AML-193 (cell line): ENCODE data around the gene WEE2.
"Not testable (repeated sequence)": the region's sequence is repeated elsewhere in the genome, so short reads cannot be mapped to it uniquely, and the experiment has no call there.

ENCODE experiments used
- DNase-seq, 2 experiments: peaks; one replicate each; lab custom pipeline; 2025; lab: John Stamatoyannopoulos, UW

The WEE2 gene

GRCh38 chr7:141714571-141714970 lies 6.4 kb downstream of the WEE2 start:
- no peak for DNase-seq

DNA sequence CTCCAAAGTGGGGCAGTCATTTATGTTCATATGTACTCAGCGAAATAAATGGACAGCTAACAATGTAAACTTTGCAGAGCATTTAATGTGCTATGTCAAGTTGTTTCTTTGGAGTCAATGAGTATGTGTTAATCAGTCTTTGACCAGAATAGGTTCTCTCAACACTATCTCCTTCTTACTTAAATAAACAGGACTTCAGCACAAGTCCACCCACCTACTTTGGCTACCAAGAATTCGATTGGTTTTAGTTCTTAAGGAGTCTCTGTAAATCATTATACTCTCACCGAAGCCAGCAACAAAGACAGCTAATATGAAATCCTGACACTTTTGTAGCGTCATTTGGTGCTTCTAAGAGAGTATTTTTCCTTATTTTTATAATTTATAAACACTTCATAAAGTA lies 6.9 kb downstream of the WEE2 start:
- no peak for DNase-seq

- DNase-seq = no peak
These were observed 7.9 kb downstream of the WEE2 start for GRCh38 chr7:141715794-141716689.

DNA sequence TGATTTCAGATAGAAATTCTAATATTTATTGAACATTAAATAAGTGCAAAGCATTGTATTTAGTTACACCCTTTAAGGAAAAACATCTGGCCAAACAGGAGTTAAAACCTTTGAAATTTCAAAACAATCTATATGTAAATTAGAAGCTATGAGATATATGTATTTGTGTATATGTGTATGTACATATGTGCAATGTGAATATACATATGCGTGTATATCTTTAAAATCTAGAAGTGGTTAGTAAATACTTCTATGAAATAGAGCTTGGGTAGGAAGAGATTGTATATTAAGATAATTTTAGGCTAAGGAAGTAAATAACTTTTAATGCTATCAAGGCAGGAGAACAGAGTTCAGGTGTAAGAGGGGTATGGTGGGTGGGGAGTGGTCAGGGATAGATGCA lies 9.3 kb downstream of the WEE2 start:
- DNase-seq = no peak

DNA sequence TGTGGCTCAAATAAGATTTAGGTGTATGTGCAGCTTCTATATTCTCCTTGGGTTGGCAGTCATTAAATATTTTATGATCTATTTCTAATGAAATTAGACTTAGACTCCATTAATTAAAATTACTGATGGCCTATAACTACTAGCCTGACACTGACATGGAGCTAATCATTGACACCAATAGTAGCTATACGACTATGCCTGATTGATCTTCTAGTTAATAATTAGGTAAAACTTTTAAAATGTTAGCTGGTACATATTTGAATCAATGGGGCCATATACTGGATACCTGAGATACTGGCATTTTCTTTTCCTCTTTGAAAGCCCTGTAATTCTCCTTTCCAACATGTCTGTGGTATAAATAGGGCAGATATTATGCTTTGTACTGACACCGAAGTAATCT lies 14.4 kb downstream of the WEE2 start:
- no peak for DNase-seq

GRCh38 chr7:141729020-141729419 lies 20.9 kb downstream of the WEE2 start:
- DNase-seq = no peak

GRCh38 chr7:141731476-141732149 lies 23.5 kb downstream of the WEE2 start:
- DNase-seq = no peak

DNA sequence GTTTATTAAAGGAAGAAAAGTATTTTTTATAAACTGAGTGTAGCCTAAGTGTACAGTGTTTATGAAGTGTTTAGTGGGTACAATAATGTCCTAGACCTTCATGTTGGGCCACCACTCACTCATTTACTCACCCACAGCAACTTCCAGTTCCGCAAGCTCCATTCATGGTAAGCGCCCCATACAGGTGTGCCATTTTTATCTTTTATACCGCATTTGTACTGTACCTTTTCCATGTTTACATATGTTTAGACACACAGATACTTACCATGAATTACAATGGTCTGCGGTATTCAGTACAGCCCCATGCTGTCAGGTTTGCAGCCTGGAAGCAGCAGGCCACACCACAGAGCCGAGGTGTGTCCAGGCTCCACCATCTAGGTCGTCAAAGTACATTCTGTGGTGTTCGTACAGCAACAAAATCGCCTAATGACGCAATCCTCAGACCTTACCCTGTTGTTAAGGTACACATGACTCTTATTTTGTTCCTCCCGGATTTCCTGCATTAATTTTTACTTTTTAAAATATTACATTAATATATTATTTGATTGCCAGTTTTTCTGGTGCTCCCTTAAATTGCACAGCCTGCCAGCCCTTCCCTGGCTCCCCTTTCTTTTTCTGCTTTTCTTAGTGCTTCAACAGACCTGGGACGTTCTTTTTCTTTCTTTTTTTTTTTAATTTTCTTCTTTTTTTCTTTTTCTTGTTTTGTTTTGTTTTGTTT lies 29.1 kb downstream of the WEE2 start:
- peak; percentile 17 to 18 for DNase-seq

GRCh38 chr7:141737836-141738591 lies 29.9 kb downstream of the WEE2 start, which contains the start of gene SSBP1:
Gene SSBP1, plus strand, starts transcription at chr7:141738358. Its CDS starts 809 bp downstream, at chr7:141739167.
- peak; percentile 96 to 98 for DNase-seq

DNA sequence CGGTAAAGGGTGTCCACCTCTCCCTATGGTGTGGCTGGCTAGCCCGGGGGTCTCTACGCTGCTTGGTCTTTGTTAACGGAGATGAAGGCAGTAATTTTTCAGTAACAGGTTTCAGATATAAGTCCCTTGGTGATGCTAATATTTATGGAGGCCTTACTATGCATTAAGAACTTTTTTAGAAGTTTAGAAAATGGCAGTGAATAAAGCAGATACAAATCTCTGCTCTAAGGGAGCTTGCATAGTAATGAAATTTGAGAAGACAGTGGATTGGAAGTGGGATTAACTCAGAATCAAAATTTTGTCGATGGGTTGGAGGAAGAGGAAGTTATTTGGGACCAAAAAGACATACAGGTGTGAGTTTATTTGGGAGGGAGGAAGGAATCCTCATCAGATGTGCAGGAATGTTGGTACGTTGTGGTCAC lies 30.4 kb downstream of the WEE2 start:
- peak in 1 of 2 experiments; percentile 19 for DNase-seq

- no peak for DNase-seq
These were observed 31.1 kb downstream of the WEE2 start for GRCh38 chr7:141739250-141739649.

DNA sequence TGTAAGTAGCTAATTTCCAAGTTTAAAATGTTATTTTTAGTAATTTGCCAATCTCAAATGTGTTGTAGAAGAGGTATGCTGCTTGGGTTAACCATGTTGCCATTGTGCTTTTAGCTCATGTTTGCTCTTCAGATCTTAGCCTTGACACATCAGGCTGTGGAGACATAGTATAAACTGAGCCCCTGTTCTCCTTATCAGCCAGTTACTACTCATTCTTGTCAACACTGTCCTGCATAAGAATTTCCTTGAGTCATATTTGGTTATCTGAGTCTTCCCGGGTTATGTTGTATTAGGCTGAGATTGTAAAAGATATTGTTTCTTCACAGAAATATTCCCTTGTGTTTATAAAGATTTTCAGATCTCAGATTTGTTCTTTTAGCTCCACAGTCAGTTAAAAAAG lies 34.1 kb downstream of the WEE2 start:
- DNase-seq = no peak

DNA sequence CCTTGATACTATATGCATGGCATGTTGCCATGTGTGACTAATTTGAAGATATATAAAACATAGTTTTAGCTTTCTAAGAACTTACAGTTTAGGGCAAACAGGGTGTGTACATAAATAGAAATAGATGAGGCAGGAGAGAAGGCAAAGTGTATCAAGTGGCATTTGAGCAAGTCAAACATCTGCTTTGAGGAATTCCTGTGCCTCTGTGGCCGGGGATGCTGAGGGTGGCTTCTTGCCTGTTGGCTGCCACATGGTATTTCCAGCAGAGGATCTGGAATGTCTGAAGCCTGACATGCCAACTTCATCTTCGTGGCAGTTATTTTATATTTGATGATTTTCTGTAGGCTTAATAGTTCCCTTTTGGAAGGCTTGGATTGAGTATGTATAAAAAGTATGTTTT lies 36.0 kb downstream of the WEE2 start:
- no peak for DNase-seq

DNA sequence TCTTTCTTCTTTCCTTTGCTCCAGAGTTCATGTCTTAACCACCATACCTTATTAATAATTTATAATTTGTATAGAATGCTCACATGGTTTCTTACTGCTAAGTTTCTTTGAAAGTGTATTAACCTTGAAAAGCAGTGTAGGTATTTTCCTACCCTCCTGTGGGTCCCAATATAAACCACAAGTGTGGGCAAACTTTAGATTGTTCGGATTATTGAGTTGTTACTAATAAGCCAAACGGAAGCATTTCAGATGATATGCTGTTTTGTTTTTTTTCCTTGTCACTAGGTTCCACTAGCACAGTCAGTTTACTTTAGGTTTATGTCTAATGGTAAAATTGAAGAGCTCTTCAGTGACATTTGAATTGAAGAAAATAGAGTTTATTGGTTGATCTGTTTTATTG lies 40.2 kb downstream of the WEE2 start:
- DNase-seq = no peak

- not testable (repeated sequence) for DNase-seq
These were observed 43.8 kb downstream of the WEE2 start for GRCh38 chr7:141751904-141752303.

- DNase-seq = no peak
These were observed 44.5 kb downstream of the WEE2 start for GRCh38 chr7:141752634-141753033.

- DNase-seq = peak; percentile 4 to 7
These were observed 46.8 kb downstream of the WEE2 start for GRCh38 chr7:141754939-141755338.

- no peak for DNase-seq
These were observed 55.6 kb downstream of the WEE2 start, which contains the start of gene TAS2R3 for GRCh38 chr7:141763797-141764196. Gene TAS2R3, plus strand, starts transcription at chr7:141764097. Its CDS starts 62 bp downstream, at chr7:141764159.

GRCh38 chr7:141770083-141770583 lies 62.0 kb downstream of the WEE2 start:
- DNase-seq = not testable (repeated sequence)

- no peak for DNase-seq
These were observed 68.2 kb downstream of the WEE2 start, which contains the start of gene TAS2R4 for GRCh38 chr7:141776374-141776773. Gene TAS2R4, plus strand, starts transcription at chr7:141776674. Its CDS starts 1,815 bp downstream, at chr7:141778489.
